CD4-positive, alpha-beta T cell treated with Interleukin-4 for 1 hour (primary cell): ENCODE results near the gene CXorf58.

Source experiments
- DNase-seq, 2 donors: peaks; one replicate each; pipeline ENCODE4 v3.0.0-alpha.2; 2020 to 2022

The CXorf58 gene

DNA sequence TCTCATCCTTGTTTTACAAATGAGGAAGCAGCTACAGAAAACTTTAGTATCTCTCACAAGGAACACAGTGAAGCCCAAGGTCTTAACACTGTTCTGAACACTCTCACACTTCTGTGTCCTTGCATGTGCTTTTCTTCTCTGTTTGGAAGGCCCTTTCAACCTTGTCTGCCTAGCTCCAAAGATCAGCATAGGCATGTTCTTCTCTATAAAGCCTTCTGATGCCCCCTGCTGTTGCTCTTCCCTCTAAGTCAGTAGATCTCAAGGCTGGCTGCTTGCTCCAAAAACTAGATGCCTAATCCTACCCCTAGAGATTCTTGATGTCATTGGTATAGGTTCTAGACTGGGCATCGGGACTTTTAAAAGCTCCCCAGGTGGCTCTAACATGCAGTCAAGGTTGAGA lies 6.0 kb upstream of the CXorf58 start:
- DNase-seq, result peak; percentile 49 to 56

DNA sequence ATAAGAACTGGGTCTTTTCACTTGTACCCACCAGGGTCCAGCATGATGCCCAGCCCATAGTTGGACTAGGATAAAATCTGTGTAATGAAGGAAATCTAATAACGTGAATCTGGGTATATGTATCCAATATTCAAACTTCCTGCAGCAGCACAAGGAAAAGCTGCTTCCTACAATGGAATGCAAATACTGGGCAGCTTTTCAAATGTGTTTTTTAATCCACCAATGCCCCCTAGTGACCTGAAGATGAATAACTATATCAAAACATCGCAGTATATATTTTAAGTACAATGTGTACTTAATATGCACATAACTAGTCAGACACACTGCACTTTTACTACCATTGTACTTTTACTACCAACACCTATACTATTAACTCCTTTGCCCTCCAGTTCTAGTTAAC lies 5.4 kb upstream of the CXorf58 start:
- peak in 1 of 2 donors; percentile 58 for DNase-seq

DNA sequence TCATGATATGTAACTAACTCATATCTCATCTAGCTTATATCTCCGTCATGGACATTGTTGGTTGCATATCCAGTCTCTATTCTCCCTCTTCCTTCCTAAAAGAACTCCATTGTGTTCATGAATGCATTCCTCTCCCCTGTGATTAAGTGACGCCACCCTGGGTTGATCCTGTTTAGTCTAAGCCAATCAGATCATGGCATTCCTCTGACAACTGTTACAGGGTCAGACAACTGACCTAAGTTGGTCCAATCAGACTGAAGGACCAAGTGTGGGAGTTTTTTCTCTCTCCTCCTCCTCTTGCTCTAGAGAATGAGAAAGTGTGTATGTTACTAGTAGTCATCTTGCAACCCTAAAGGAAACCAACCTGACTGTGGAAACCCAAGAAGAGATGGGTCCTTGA lies 3.7 kb upstream of the CXorf58 start:
- DNase-seq, result no peak

DNA sequence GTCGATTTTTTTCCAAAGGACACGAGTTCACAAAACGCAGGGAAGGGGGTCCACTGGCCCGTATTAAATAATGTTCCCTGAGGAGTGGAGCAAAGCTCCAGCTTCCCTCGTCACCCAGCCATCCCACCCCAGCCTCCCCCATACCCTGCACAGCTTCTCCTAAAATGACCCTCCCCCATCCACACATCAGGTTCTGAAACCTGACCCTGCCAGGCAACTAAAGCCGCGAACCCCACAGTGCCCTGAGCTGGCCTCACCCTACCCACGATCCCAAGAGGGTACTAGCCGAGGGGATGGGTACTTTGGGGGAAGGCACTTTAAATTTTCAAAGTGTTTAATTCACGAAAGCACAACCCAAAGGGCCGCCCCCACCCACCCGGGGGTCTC lies 702 bp upstream of the CXorf58 start:
- DNase-seq, result no peak

DNA sequence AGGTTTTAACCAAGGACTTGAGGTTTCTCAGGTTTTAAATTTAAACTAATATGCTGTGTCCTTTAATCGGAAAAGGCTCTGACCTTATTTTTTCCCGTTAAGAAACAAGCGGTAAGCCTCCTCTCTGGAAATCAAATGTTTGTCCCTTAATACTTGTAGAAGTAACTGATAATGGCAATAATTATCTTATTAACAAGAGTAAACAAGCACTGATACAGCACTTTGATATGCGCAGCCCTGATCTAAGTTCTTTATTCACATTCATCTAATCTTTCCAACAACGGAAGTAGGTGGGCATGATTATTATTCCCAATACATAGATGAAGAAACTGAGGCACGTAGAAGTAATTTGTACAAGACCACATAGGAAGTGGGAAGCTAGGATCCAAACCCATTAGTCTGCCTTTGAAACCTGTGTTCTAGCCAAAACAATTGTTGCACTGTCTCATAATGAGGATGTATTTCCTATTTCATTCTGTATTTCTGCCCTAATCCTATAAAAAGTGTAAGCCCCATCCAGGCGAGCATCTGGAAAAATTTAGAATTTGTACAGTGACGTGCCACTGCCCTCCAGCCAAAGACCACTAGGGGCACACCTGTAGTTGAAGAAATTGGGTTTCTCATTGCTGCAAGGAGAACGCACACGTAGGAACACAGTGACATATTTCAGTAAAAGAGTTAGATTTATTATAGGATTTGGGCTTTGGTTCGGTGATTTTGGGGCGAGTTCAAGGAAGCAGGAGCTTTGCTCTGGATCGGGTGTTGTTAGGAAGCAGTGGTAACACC lies 606 bp downstream of the CXorf58 start:
- DNase-seq, result peak in 1 of 2 donors; percentile 11

DNA sequence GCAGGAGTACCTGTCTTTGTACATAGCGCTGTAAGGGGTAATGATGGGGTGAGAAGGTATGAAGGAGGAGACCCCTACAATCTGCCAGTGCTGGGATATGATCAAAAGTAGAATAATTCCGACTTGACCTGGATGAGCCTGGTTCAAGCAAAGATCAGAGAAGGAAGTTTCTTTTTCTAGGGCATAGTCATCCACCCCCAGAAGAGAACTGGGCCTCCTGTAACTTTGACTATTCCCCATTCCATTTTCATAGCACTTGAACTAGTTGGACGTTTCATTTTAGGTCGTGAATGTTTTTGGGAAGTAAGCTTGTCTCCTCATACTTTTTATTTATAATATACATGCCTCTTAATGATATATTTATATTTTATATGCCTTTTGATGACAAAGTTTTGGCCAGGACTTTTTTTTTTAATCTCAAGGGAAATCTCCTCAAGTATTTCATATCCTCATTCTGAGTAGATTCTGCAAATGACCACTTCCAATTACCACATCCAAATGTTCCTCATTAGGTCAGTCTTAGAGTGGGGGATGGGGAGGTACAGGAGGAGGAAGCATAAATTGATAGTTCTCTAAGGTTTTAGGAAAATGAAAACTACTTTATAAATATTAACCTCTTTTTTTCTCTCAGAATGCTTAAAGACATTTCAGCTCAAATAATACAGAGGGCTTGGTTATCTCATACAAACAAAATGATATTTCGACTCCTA lies 3.5 kb downstream of the CXorf58 start:
- DNase-seq, result no peak

DNA sequence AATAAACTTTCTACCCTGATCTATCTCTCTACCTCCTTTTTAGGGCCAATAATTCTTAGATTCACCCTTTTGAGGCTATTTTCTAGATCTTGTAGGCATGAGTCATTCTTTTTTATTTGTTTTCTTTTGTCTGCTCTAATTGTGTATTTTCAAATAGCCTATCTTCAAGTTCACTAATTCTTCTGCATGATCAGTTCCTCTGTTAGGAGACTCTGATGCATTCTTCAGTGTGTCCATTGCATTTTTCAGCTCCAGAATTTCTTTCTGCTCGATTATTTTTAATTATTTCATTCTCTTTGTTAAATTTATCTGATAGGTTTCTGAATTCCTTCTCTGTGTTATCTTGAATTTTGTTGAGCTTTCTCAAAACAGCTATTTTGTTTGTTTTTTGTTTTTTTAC lies 11.3 kb downstream of the CXorf58 start:
- DNase-seq, result no peak

DNA sequence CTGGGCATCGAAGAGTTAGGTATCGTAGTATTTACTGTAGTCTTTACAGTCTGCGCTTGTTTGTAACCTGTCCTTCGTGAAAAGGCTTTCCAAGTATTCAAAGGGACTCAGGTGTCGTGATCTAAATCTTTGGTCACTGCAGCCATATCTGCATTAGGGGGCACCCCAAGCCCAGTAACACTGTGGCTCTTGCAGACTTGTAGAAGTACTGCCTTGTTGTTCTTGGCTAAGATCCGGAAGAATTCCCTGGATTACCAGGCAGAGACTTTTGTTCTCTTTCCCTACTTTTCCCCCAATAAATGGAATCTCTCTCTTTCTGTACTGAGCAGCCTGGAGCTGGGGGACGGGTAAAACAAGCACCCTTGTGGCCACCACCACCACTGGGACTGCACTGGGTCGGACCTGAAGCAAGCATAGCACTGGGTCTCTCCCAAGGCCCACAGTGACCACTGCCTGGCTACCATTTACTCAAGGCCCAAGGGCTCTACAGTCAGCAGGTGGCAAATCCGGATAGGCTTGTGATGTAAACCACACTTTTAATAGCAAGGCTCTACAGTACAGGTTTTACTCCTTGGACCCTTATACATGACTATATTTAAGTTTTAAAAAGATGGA lies 12.0 kb downstream of the CXorf58 start:
- DNase-seq, result peak in 1 of 2 donors; percentile 15

DNA sequence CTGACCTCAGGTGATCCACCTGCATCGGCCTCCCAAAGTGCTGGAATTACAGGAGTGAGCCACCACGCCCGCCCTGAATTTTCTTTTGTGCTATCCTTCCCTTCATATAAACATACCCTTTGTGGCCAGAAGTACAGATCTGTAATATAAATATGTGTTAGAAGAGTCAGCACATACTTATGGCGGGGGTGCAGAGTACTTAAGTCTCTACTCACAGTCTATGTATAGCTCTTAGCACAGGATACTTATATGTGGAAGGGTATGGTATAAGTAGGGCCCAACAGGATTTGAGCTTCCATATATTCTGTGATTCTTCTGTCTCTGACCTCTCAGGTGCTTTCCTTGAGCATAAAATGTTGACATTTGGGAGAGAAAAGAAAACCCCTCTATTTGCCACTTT lies 18.2 kb downstream of the CXorf58 start:
- DNase-seq, result no peak

DNA sequence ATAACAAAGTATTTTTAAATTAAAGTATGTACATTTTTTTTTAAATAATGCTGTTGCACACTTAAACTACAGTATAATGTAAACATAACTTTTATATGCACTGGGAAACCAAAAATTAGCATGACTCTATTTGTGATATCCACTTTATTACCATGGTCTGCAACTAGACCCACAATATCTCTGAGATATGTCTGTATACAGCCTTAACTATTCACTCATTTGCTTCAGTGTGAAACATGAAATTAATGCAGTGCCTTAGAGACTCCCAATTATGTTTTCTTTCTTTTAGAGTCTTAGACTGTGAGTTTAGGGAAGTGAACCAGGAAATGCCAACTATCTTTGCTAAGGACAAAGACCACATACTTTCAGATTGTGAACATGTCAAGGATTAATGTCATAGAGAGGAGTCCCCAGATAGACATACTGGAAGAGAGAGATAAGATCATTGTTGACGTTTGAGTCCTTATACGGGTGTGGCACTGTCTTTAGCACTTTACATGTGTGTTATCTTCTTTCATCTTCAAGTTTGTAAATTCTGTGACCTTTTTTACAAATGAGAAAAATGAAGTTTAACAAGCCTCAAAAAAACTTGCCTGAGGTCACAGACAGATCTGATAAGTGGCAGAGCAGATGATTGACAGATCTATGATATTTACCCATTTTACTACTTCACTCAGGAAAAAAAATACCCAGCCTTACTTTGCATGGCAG lies 23.2 kb downstream of the CXorf58 start:
- DNase-seq, result peak in 1 of 2 donors; percentile 45

DNA sequence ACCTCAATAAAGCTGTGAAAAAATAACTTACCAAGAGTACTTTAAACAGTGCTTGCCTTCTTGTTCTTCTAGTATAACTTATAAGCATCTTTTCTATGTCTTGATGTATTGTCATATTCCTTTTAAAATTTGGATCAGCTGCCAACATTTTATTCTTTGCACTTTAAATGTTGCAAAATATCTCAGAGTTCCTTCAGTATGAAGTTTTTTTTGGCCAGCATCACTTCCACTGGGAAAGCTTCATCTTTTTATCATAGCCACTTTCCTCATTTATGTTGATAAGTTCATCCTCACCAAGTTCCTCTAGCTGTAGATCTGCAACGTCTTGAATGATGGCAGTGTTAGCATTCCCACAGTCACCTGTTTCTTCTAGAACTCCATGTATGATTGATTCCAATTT lies 24.2 kb downstream of the CXorf58 start:
- no peak for DNase-seq

DNA sequence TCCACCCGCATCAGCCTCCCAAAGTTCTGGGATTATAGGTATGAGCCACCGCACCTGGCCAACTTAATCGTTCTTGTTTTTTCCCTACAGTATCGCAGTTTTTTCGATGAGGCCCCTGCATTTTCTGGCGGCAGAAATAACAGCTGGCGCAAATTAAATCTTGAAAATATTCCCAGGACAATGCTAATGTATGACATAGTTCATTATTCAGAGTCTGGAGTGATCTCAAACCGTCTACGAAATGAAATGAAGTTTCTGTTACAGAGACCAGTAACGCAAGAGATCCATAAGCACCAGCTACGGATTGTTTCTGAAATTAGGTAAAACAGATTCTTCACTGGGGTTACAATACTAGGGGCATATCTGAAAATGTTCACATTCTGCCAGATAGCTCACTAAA lies 27.3 kb downstream of the CXorf58 start:
- no peak for DNase-seq

DNA sequence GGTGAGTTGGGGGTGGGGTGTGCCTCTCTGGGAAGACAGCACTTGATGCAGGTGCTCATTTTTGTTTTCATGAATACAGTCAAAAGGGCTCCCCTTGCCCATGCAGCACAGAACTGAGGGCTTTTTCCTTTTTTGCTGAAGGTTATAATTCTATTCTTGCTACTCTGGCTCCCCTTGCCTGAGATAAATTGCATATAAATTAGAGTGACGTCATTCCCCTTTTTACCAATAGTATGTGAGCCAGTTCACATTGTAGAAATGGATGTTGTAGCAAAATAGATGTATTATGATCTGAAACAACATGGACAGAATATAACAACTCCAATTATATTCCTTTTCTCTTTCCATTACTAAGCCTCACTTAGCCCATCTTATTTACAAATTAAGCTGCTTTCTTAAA lies 28.4 kb downstream of the CXorf58 start:
- no peak for DNase-seq

DNA sequence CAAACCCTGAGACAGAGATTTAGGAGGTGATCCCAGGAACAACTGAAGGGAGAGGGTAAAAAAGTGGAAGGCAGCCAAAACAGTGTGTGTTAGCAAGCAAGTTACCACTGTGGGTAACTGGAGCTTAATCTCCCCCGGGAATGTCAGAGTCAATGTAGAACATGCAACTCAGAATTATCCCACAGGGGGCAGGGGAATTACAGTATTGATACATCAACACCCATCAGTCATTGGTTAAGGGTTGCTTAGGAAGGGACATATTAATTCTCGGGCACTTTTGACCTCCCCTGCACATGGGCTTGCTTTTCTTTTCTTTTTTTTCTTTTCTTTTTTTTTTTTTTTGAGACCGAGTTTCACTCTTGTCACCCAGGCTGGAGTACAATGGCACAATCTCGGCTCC lies 29.3 kb downstream of the CXorf58 start:
- no peak for DNase-seq

DNA sequence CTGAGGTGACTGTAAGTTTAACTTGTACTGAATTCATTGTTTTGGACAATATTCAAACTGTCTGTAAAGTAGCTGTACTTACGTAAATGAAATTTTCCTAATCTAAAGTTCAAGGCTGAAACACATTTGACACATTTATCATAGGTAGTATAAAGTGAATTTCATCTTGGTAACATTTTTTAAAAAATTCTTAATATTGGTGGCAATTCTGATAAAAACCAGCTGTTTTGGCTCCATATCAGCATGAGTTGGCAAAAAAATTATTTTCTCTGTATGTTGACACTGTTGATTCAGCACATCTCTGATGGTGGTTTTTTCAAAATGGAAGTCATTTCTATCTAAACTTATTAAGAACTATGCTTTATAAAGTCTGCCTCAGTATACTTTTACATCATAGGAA lies 30.9 kb downstream of the CXorf58 start:
- no peak for DNase-seq

DNA sequence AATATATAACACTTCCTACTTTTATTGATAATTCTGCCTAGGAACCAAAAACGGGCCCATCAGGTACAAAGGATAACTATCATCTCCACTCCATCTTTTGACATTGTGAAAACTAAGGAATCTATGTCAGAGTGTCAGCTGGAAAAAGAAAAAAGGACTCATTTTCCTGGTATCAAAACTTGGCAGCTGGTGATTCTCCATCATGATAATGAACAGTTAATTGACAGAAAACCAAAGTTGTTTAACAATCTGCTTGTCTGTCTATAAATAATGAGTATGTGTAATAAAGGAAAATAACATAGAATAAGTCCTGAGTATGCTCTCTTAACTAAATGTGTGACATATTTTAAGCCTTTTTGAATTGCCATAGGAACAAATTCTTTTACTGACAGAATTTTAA lies 31.4 kb downstream of the CXorf58 start:
- DNase-seq, result no peak

DNA sequence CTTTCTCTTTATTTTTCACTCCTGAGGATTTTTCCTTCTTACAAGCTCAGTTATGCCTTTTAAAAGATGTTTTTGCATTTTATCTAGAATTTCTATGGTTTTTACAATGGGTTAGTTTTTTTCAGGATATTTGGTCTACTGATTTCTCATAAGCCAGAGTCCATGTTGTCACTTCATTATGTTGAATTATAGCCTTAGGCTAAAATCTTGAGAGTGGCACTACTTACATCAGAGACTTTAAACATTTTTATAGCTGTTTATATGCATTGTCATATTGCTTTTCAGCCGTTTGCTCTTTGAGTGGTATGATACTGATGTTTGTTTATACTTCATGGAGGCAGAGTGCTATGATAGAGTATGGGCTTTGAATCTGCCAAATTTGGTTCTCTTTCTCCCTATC lies 36.4 kb downstream of the CXorf58 start:
- DNase-seq, result no peak

DNA sequence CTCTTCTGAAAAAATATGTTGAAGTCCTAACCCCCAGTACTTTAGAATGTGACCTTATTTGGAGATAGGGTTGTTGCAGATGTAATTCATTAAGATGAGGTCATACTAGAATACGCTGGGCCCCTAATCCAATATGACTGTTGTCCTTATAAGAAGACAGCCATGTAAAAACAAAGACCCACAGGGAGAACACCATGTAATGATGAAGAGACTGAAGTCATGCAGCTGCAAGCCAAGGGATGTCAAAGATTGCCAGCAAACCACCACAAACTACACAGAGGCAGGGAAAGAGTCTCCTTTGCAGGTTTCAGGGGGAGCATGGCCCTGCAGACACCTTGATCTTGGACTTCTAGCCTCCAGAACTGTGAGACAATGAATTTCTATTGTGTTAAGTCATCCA lies 37.4 kb downstream of the CXorf58 start:
- no peak for DNase-seq

DNA sequence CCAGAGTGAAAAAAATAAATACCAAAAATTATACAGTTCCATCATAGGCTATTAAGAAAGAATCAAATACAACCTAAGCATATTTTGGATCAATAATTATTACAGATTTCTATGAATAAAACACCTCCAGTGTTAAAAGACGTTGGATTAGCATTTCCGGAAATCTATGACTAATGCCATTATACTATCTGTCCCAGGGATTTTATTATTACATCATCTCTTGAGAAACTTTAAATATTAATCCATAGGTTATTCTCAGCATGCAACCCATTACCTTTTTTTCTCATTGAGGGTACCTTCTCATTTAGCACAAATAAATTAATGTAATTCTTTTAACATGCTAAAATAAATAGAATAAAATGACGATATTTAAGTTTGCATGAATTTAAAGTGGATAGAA lies 44.6 kb downstream of the CXorf58 start:
- DNase-seq, result no peak

DNA sequence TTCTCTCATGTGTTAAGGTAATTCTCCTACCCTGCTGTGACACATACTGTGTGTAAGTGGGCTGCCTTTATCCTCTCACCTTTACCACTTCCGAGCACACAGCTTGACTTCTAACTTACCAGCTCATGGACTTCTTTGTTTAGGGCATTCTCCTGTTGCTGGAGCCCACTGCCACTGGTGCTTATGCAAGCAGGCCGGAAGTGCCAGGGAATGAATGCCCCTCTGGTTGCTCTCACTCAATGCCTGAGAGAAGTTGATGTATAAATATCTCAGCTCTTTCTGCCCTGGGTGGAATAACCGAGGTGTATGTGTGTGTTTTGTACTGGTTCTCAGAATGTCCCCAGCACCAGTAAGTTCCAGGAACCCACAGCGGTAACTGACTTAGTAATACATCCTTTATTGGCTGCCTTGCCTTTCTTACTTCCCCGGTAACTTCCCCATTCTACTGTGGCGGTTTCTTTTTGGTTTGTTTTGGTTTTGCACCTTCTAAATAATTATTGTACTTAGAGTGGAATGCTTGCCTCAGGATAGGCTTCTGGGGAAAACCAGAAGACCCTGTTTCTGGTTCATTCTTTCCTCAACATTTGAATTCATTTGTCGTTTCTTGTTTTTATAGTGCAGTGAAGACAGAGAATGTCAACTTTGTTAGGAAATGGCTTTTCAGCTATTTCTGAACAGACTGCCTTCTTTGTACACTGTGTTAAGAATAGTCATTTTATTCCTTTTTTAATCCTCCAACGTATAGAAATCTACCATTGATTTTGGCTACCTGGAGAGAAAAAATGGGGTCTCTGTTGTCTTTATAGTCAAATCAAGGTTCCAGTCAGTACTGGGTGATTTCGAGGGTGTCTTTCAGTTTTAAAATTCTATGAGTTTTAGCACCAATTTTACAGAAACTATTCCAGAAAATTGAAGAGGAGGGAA lies 45.4 kb downstream of the CXorf58 start:
- peak; percentile 45 to 62 for DNase-seq

DNA sequence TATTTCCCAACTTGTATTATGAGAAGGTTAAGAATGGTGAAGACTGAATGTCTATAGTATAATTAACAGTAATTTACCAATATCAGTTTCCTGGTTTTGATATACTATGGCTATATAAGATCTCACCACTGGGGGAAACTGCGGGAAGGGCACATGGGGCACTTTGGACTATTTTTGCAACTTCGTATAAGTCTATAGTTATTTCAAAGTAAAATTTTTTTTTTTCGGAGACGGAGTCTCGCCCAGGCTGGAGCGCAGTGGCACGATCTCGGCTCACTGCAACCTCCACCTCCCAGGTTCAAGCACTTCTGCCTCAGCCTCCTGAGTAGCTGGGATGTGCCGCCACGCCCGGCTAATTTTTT lies 46.1 kb downstream of the CXorf58 start:
- DNase-seq, result peak in 1 of 2 donors; percentile 14

DNA sequence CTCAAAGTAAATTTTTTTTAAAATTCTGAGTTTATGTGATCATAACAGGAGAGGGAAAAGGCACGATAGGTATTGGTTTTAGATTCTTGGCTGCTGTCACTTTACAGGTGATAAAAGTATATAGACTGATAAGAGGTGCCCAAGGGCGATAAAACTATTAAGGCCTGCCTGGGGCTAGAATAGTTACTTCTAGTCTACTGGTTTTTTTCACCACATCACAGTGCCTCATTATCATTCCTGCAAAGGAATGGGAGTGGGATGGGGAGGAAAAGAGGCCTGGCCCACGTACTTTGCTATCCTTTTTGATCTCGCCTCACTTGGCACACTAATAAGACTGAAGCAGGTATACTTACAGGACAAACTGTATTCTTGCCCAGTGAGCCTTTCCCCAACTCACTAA lies 46.6 kb downstream of the CXorf58 start:
- DNase-seq, result no peak
